ENCODE measurements around the gene MIDN.

Gene MIDN

GRCh38 chr19:1259876-1260748 is 11.7 kb downstream of the MIDN start (continued):
- TF ChIP-seq ZNF488 (tag by site-specific recombination; IDR thresholded peaks at IDR 0.05) (no peak), ZNF48 (tag by site-specific recombination; IDR thresholded peaks at IDR 0.05) (no peak), ZNF324 (tag by site-specific recombination; IDR thresholded peaks at IDR 0.05) (peak; percentile 40; the same call in 1 of the 2 replicates), GLI2 (tag by site-specific recombination; IDR thresholded peaks at IDR 0.05; ENCODE audit: borderline replicate concordance, low read depth) (no peak), ZBTB44 (tag by site-specific recombination; IDR thresholded peaks at IDR 0.05) (no peak), ZNF600 (tag by site-specific recombination; IDR thresholded peaks at IDR 0.05) (no peak), KLF16 (tag by site-specific recombination; IDR thresholded peaks at IDR 0.05) (no peak), ZBTB21 (tag by site-specific recombination; IDR thresholded peaks at IDR 0.05) (no peak), ZNF501 (tag by site-specific recombination; IDR thresholded peaks at IDR 0.05) (no peak), ZBTB48 (tag by site-specific recombination; IDR thresholded peaks at IDR 0.05) (peak; percentile 39; the same call in 1 of the 2 replicates), ZBTB49 (tag by site-specific recombination; IDR thresholded peaks at IDR 0.05; ENCODE audit: low read depth) (no peak), HIC1 (tag by site-specific recombination; IDR thresholded peaks at IDR 0.05) (peak; percentile 68; the same call in 1 of the 2 replicates), ZNF169 (tag by site-specific recombination; IDR thresholded peaks at IDR 0.05) (no peak), ZNF18 (tag by site-specific recombination; IDR thresholded peaks at IDR 0.05) (no peak), ZNF658 (tag by site-specific recombination; IDR thresholded peaks at IDR 0.05) (no peak), ZNF341 (tag by site-specific recombination; IDR thresholded peaks at IDR 0.05; ENCODE audit: low read depth) (no peak), ZNF560 (tag by site-specific recombination; IDR thresholded peaks at IDR 0.05; ENCODE audit: borderline replicate concordance) (no peak), GLIS2 (tag by site-specific recombination; IDR thresholded peaks at IDR 0.05) (peak; percentile 93), GLIS1 (tag by site-specific recombination; IDR thresholded peaks at IDR 0.05) (peak; percentile 46), ZNF549 (tag by site-specific recombination; IDR thresholded peaks at IDR 0.05) (no peak), ZNF133 (tag by site-specific recombination; IDR thresholded peaks at IDR 0.05) (no peak), ZBTB17 (tag by site-specific recombination; IDR thresholded peaks at IDR 0.05) (no peak), ZBTB7A (tag by site-specific recombination; IDR thresholded peaks at IDR 0.05; ENCODE audit: low read depth) (peak; percentile 85; the same call in 1 of the 2 replicates), ZSCAN16 (tag by site-specific recombination; IDR thresholded peaks at IDR 0.05) (no peak), ZNF16 (tag by site-specific recombination; IDR thresholded peaks at IDR 0.05; ENCODE audit: low read depth) (no peak), ZNF654 (tag by site-specific recombination; IDR thresholded peaks at IDR 0.05; ENCODE audit: low read depth) (no peak), ZBTB26 (tag by site-specific recombination; optimal IDR thresholded peaks at IDR 0.05) (no peak), SCRT2 (tag by site-specific recombination; IDR thresholded peaks at IDR 0.05) (no peak; the same call in 1 of the 2 replicates), ZNF792 (tag by site-specific recombination; IDR thresholded peaks at IDR 0.05) (no peak), ZNF571 (tag by site-specific recombination; IDR thresholded peaks at IDR 0.05) (no peak), ZNF785 (tag by site-specific recombination; IDR thresholded peaks at IDR 0.05) (no peak)
